ENCODE results near the gene UBR1.

- TF ChIP-seq EZH2 (IDR thresholded peaks at IDR 0.05; ENCODE audit: insufficient read depth, poor library complexity, severe bottlenecking), result no peak
- TF ChIP-seq EZH2phosphoT487 (IDR thresholded peaks at IDR 0.05; ENCODE audit: insufficient read depth, low read depth), result no peak
These were observed 1.9 kb upstream of the UBR1 start for GRCh38 chr15:43107751-43108150.
